Glutamatergic neuron (in vitro differentiated cells): ENCODE results near the gene HSPB8. TPM values are rescaled to one million over a fixed set of nuclear protein-coding genes. Genes with fewer than 3 reads are reported as not detected.

Source experiments
- DNase-seq: peaks from one replicate; pipeline ENCODE4 v3.0.0; 2022
- H3K27ac Mint-ChIP-seq: one replicate; pipeline ENCODE4 v1.8.0; 2020; ENCODE audit warnings: mild to moderate bottlenecking, mixed read lengths, inconsistent platforms; ENCODE audit not compliant: unreplicated experiment
- H3K27me3 Mint-ChIP-seq: one replicate; pipeline ENCODE4 v1.8.0; 2020; ENCODE audit warnings: mild to moderate bottlenecking, moderate library complexity, mixed read lengths, inconsistent platforms; ENCODE audit not compliant: unreplicated experiment
- H3K36me3 Mint-ChIP-seq: one replicate; pipeline ENCODE4 v1.8.0; 2020; ENCODE audit warnings: mild to moderate bottlenecking, mixed read lengths, inconsistent platforms; ENCODE audit not compliant: unreplicated experiment
- H3K4me1 Mint-ChIP-seq: one replicate; pipeline ENCODE4 v1.8.0; 2020; ENCODE audit warnings: mild to moderate bottlenecking, low read depth, mixed read lengths, inconsistent platforms; ENCODE audit not compliant: unreplicated experiment
- H3K4me3 Mint-ChIP-seq: one replicate; pipeline ENCODE4 v1.8.0; 2020; ENCODE audit warnings: mild to moderate bottlenecking, mixed read lengths, inconsistent platforms; ENCODE audit not compliant: unreplicated experiment
- H3K9me3 Mint-ChIP-seq: one replicate; pipeline ENCODE4 v1.8.0; 2020; ENCODE audit warnings: mild to moderate bottlenecking, moderate library complexity, mixed read lengths, inconsistent platforms; ENCODE audit not compliant: unreplicated experiment
- total RNA-seq: library from RNA; stranded (reverse); fragmentation: NEBNext Ultra II Directional; extraction: Animal tissue kit (Norgen Biotek cat#: 25700); gene quantifications from one replicate; pipeline ENCODE4 v1.2.1, GENCODE V29; 2021; ENCODE audit not compliant: unreplicated experiment
- TF ChIP-seq, protein P1 (sequence below): fragments of 200-600 bp; sonication (generic); IDR thresholded peaks from one replicate; pipeline ENCODE4 v1.5.0; 2021; ENCODE audit not compliant: partially characterized antibody, unreplicated experiment

The HSPB8 gene
- total RNA-seq, 1 donor from 2014 or later, result 0.32 TPM

DNA sequence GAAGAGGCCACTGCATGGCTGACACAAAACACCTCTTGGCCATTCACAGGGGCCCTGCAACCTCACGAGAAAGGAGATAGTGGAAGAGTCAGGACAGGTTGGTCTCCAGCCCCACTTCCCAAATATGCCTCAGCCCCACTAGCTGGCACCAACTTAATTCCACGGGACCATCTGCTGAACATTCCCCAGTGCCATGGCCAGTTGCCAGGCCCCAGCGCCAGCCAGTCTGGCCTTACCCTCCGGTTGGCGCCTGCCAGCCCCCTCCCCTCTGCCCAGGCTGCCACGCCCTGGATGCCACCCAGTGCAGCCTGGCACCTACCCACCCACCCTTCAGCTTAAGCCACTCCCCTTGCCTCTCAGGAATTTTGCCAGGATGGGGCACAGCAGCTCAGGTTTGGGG lies 21.2 kb upstream of the HSPB8 start:
- H3K27me3 Mint-ChIP-seq, result peaks cover 15% of the 10 kb centered on the region
- peaks cover 26% of the 10 kb centered on the region for H3K4me1 Mint-ChIP-seq
- TF ChIP-seq, protein P1, sequence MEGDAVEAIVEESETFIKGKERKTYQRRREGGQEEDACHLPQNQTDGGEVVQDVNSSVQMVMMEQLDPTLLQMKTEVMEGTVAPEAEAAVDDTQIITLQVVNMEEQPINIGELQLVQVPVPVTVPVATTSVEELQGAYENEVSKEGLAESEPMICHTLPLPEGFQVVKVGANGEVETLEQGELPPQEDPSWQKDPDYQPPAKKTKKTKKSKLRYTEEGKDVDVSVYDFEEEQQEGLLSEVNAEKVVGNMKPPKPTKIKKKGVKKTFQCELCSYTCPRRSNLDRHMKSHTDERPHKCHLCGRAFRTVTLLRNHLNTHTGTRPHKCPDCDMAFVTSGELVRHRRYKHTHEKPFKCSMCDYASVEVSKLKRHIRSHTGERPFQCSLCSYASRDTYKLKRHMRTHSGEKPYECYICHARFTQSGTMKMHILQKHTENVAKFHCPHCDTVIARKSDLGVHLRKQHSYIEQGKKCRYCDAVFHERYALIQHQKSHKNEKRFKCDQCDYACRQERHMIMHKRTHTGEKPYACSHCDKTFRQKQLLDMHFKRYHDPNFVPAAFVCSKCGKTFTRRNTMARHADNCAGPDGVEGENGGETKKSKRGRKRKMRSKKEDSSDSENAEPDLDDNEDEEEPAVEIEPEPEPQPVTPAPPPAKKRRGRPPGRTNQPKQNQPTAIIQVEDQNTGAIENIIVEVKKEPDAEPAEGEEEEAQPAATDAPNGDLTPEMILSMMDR, result no peak
- H3K36me3 Mint-ChIP-seq, result peaks cover 9% of the 10 kb centered on the region
- peaks cover 21% of the 10 kb centered on the region for H3K9me3 Mint-ChIP-seq
- H3K27ac Mint-ChIP-seq, result no peak overlapping the region
- DNase-seq, result no peak
- no peak overlapping the region for H3K4me3 Mint-ChIP-seq

DNA sequence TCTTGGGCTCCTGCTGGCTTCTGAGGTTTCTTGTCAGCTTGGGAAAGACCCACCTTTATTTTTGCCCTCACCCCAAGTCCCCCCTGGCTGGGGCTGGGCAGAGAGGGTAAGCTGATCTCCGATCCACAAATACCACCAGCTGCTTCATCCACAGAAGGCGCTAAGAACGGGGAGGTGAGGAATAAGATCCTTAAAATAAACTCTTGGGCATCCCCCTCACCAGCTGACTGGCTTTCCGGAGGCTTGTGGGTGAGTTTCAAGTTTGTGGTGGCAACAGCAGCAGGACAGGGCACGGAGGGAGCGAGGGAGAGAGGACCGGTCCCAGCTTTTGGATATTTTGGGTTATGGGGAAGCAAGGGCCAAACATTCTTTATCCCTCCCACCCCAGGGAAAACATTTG lies 20.8 kb upstream of the HSPB8 start:
- Mint-ChIP-seq H3K9me3 (peaks cover 21% of the 10 kb centered on the region), H3K4me1 (peaks cover 26% of the 10 kb centered on the region), H3K27ac (peak overlapping the region; percentile 8), H3K27me3 (peaks cover 15% of the 10 kb centered on the region), H3K4me3 (no peak overlapping the region), H3K36me3 (peaks cover 9% of the 10 kb centered on the region)
- TF ChIP-seq, protein P1, result no peak
- no peak for DNase-seq

GRCh38 chr12:119158402-119158801 lies 20.3 kb upstream of the HSPB8 start:
- H3K4me3 Mint-ChIP-seq, result no peak overlapping the region
- H3K27ac Mint-ChIP-seq, result peak overlapping the region; percentile 8
- peaks cover 9% of the 10 kb centered on the region for H3K36me3 Mint-ChIP-seq
- TF ChIP-seq, protein P1, result no peak
- H3K4me1 Mint-ChIP-seq, result peaks cover 24% of the 10 kb centered on the region
- H3K9me3 Mint-ChIP-seq, result peaks cover 19% of the 10 kb centered on the region
- H3K27me3 Mint-ChIP-seq, result peaks cover 14% of the 10 kb centered on the region
- no peak for DNase-seq

DNA sequence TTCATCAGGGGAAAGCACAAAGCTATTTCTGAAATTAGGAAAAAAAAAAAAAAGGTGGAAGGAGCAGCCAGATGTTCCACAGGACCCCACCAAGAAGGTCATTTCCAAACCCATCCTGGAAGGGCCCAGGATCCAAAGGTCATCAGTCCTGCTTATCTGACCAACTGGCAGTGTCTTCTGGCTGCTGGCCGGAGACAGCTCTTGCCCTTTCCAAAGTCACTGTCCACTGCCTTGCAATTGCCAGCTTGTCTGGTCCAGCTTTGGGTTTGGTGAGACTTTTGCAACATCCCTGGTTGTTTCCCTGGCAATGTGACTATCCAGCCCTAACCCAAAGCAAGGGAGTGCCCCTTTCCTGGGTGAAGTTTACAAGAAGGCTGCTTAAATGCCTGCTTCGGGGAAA lies 18.9 kb upstream of the HSPB8 start:
- Mint-ChIP-seq H3K27me3 (peaks cover 8% of the 10 kb centered on the region), H3K27ac (no peak overlapping the region), H3K4me3 (no peak overlapping the region), H3K9me3 (peaks cover 17% of the 10 kb centered on the region), H3K4me1 (peaks cover 21% of the 10 kb centered on the region), H3K36me3 (peaks cover 5% of the 10 kb centered on the region)
- TF ChIP-seq, protein P1, result no peak
- DNase-seq, result no peak

GRCh38 chr12:119167902-119168301 lies 10.8 kb upstream of the HSPB8 start:
- TF ChIP-seq, protein P1, result no peak
- no peaks in the 10 kb centered on the region for H3K4me1 Mint-ChIP-seq
- peaks cover 4% of the 10 kb centered on the region for H3K27me3 Mint-ChIP-seq
- no peak overlapping the region for H3K27ac Mint-ChIP-seq
- peaks cover 11% of the 10 kb centered on the region for H3K9me3 Mint-ChIP-seq
- H3K4me3 Mint-ChIP-seq, result no peak overlapping the region
- DNase-seq, result no peak
- peaks cover 5% of the 10 kb centered on the region for H3K36me3 Mint-ChIP-seq
